DND-41 (cell line): ENCODE data around the gene LPCAT3.

Experiments used
- ATAC-seq: fragments of 200-7000 bp; cut with Tn5 transposase; 3 replicates; pipeline ENCODE4 v1.9.1; 2021; ENCODE audit warnings: low read depth; ENCODE audit not compliant: insufficient read depth
- DNase-seq: peaks from one replicate; pipeline ENCODE4 v3.0.0-alpha.2; 2020
- H2AFZ ChIP-seq: 2 replicates; pipeline ENCODE4 v1.6.0; 2012; ENCODE audit warnings: low read depth, low read length
- H3K27ac ChIP-seq: 2 replicates; pipeline ENCODE4 v1.5.1; 2012; ENCODE audit warnings: low read length, inconsistent platforms
- H3K27me3 ChIP-seq: fragments of 200-600 bp; sonication (generic); 2 replicates; pipeline ENCODE4 v1.6.0; 2012; ENCODE audit warnings: low read length, mild to moderate bottlenecking, inconsistent platforms; ENCODE audit not compliant: insufficient read depth, poor library complexity
- H3K36me3 ChIP-seq: 2 replicates; pipeline ENCODE4 v1.5.1; 2012; ENCODE audit warnings: low read length, inconsistent platforms; ENCODE audit not compliant: insufficient read depth
- H3K4me1 ChIP-seq: 2 replicates; pipeline ENCODE4 v1.5.1; 2012; ENCODE audit warnings: mild to moderate bottlenecking, low read length; ENCODE audit not compliant: insufficient read depth
- H3K4me2 ChIP-seq: 2 replicates; pipeline ENCODE4 v1.6.0; 2012; ENCODE audit warnings: mild to moderate bottlenecking, moderate library complexity, low read length, inconsistent platforms; ENCODE audit not compliant: insufficient read depth
- H3K4me3 ChIP-seq, 2 experiments: fragments of 200-600 bp in 1 of 2; shearing (Covaris generic) in 1 of 2; 2 replicates each; pipeline ENCODE4 v1.5.1; 2012 to 2016; ENCODE audit warnings: inconsistent platforms in 2 of 2, low read length in 2 of 2, mild to moderate bottlenecking in 2 of 2, low read depth in 1 of 2, moderate library complexity in 1 of 2
- H3K79me2 ChIP-seq: 2 replicates; pipeline ENCODE4 v1.6.0; 2012; ENCODE audit warnings: low read length, inconsistent platforms; ENCODE audit not compliant: insufficient read depth
- H3K9ac ChIP-seq: 2 replicates; pipeline ENCODE4 v1.6.0; 2012; ENCODE audit warnings: low read depth, mild to moderate bottlenecking, inconsistent platforms, low read length, moderate library complexity
- H3K9me3 ChIP-seq: 2 replicates; pipeline ENCODE4 v1.5.1; 2012; ENCODE audit warnings: low read length, moderate library complexity, mild to moderate bottlenecking, inconsistent platforms; ENCODE audit not compliant: insufficient read depth, severe bottlenecking
- H4K20me1 ChIP-seq: 2 replicates; pipeline ENCODE4 v1.6.0; 2012; ENCODE audit warnings: low read length; ENCODE audit not compliant: insufficient read depth
- EZH2 ChIP-seq: IDR thresholded peaks from 3 replicates; pipeline ENCODE4 v1.6.1; 2012; ENCODE audit warnings: borderline replicate concordance, low read depth, mild to moderate bottlenecking, moderate library complexity, low read length, inconsistent platforms; ENCODE audit not compliant: severe bottlenecking
- TF ChIP-seq, protein P1 (sequence below): IDR thresholded peaks from 2 replicates; pipeline ENCODE4 v1.5.1; 2012; ENCODE audit warnings: borderline replicate concordance, low read length, moderate library complexity, mild to moderate bottlenecking; ENCODE audit not compliant: poor library complexity, severe bottlenecking; ENCODE audit errors: extremely low read depth

Gene LPCAT3

DNA sequence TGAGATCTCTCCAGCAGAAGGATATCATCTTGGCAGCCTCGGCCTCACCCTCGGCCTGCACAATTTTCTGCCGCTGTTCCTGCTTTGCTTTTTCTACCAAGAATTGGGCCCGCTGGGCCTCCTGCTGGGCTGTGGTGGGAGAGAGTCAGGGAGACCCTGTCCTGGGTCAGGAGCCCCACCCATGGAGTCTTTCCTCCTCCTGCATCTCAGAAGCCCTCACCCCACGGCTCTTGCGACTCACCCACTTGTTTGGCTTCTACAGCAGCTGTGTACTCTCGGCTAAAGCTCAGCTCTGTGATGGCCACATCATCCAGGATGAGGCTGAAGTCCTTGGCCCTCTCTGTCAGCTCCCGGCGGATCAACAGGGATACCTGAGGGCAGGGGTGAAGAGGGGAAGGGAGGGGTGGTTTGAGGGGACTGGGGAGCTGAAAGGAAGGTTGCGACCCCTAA lies 50.6 kb downstream of the LPCAT3 start:
- Histone ChIP-seq H3K79me2 (peaks cover 49% of the 10 kb centered on the region), H3K4me3 (no peak overlapping the region)

DNA sequence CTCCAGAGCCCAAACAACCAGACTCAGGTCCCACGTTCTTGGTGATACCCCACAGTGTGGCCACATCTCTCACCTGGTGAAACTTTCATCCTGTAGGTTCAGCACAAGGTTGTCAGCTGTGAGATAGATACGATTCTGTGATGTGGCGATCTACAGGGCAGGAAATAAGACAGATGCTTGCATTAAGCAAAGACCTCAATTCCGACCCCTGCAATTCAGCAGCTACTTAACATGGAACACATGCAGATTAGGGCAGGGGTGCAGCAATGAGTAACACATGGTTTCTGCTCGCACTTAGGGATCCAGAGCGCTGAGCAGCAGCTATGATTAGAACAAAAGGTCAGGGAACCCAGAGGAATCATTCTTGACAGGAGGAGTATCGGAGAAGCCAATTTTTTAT lies 51.9 kb downstream of the LPCAT3 start:
- Histone ChIP-seq H4K20me1 (peaks cover 4% of the 10 kb centered on the region; the same call in 1 of the 2 replicates), H3K4me1 (peaks cover 23% of the 10 kb centered on the region), H3K79me2 (peaks cover 36% of the 10 kb centered on the region), H3K27me3 (no peaks in the 10 kb centered on the region), H3K9ac (no peak overlapping the region), H3K4me2 (no peak overlapping the region), H3K4me3 (no peak overlapping the region), H3K9me3 (no peaks in the 10 kb centered on the region), H3K36me3 (peaks cover 55% of the 10 kb centered on the region), H3K27ac (no peak overlapping the region), H2AFZ (no peak overlapping the region)
- DNase-seq, result no peak
- ATAC-seq, result no peak
- no peak for TF ChIP-seq EZH2
- TF ChIP-seq, protein P1, sequence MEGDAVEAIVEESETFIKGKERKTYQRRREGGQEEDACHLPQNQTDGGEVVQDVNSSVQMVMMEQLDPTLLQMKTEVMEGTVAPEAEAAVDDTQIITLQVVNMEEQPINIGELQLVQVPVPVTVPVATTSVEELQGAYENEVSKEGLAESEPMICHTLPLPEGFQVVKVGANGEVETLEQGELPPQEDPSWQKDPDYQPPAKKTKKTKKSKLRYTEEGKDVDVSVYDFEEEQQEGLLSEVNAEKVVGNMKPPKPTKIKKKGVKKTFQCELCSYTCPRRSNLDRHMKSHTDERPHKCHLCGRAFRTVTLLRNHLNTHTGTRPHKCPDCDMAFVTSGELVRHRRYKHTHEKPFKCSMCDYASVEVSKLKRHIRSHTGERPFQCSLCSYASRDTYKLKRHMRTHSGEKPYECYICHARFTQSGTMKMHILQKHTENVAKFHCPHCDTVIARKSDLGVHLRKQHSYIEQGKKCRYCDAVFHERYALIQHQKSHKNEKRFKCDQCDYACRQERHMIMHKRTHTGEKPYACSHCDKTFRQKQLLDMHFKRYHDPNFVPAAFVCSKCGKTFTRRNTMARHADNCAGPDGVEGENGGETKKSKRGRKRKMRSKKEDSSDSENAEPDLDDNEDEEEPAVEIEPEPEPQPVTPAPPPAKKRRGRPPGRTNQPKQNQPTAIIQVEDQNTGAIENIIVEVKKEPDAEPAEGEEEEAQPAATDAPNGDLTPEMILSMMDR, result no peak

More for the DNA sequence above, 50.6 kb downstream of the LPCAT3 start:
- no peak for ATAC-seq
- Histone ChIP-seq H2AFZ (no peak overlapping the region), H3K9ac (no peak overlapping the region), H3K36me3 (peaks cover 55% of the 10 kb centered on the region), H3K4me2 (no peak overlapping the region), H3K27me3 (no peaks in the 10 kb centered on the region), H3K9me3 (no peaks in the 10 kb centered on the region), H3K27ac (no peak overlapping the region), H4K20me1 (peaks cover 4% of the 10 kb centered on the region; the same call in 1 of the 2 replicates), H3K4me1 (peaks cover 36% of the 10 kb centered on the region)
- DNase-seq, result no peak
- TF ChIP-seq, protein P1, result no peak
- TF ChIP-seq EZH2, result no peak

DNA sequence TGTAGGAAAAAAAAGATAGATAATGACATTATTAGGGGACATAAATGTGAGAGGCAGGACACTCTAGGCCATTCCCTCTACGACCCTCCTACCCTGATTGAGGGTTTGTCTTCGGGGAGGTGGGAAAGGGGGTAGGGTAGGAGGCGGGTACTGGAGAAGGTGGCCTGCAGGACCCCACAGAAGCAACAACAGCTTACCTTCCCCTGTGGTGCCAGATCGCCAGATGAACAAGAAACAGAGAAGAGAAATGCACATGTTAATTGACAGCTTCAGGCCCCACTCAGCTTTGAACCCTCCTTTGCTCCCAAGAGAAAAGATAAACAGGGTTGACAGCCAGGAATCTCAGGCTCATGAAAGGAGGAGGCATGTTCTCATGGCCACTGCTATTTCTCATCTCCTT lies 52.6 kb downstream of the LPCAT3 start:
- Histone ChIP-seq H3K36me3 (peaks cover 55% of the 10 kb centered on the region), H3K27ac (0 out of 2 replicates have a peak overlapping the region, but pooled peaks have one; percentile 1), H3K9me3 (no peaks in the 10 kb centered on the region), H3K4me2 (no peak overlapping the region), H3K4me1 (peaks cover 23% of the 10 kb centered on the region), H4K20me1 (peaks cover 4% of the 10 kb centered on the region; the same call in 1 of the 2 replicates), H3K27me3 (no peaks in the 10 kb centered on the region), H3K9ac (0 out of 2 replicates have a peak overlapping the region, but pooled peaks have one; percentile 19), H3K79me2 (peaks cover 29% of the 10 kb centered on the region), H2AFZ (no peak overlapping the region), H3K4me3 (no peak overlapping the region)
- TF ChIP-seq, protein P1, result no peak
- no peak for TF ChIP-seq EZH2
- DNase-seq (no peak), ATAC-seq (no peak)
